Choroid plexus epithelial cell (primary cell): ENCODE measurements around the gene HSPA12A.

Source experiments
- DNase-seq: peaks from one replicate; pipeline ENCODE4 v3.0.0-alpha.2; 2010; ENCODE audit warnings: low read depth
- H3K4me3 ChIP-seq: 2 replicates; pipeline ENCODE4 v1.5.1; 2011; ENCODE audit warnings: low read depth, mild to moderate bottlenecking, control low read depth, low read length, moderate library complexity
- CTCF ChIP-seq: conservative IDR thresholded peaks from 2 replicates; pipeline ENCODE4 v1.5.1; 2011; ENCODE audit warnings: low read depth, mild to moderate bottlenecking, control low read depth, inconsistent platforms, low read length, moderate library complexity

The HSPA12A gene

GRCh38 chr10:116702165-116702564 is 40.2 kb downstream of the HSPA12A start:
- TF ChIP-seq CTCF, result no peak
- H3K4me3 ChIP-seq, result no peak overlapping the region
- DNase-seq, result no peak

DNA sequence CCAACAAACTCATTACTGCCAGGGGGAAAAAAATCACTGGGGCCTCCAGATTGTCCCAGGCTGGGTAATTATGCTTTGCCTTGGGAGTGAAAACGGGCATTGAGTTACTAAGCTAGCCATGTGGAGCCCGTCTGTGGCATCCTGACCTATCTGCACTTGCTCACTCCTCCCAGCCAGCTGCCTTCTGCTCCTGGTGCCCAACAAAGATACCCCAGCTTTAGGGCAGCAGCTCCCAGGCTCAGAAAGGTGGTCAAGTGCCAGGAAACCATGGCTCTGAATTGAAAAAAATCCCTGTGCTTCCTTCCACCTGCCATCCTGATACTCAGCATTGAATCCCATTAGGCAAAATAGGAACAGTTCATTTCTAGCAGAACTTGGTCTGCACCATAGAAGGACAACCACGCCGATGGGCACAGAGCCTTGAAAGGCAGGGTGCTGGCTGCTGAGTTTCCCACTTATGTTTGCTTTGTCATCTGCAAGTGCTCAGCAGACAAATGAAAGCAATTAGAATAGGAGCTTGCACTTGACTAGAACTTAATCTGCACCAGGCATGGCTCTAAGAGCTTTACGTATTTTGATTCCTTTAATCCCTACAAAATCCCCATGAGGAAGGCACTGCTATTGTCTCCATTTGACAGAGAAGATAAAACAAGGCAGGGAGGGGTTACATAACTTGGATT is 42.8 kb downstream of the HSPA12A start:
- TF ChIP-seq CTCF, result no peak
- H3K4me3 ChIP-seq, result no peak overlapping the region
- no peak for DNase-seq

DNA sequence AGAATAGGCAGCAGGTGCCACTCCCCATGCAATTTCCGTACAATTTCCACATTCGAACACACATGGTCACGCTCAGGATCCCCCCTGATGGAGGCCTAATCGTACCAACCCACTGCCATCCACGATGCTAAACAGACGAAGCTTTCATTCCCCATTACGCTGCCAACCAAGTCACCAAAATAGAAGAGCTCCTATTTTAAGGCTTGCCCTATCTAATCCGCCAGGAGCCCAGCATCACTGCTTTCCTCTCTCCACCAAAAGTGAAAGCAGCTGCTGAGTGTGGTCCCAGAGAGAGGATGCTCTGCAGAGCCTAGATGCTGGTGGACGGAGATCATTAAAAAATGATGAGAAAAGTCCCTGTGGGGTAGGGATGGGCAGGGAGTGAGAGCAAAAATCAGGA is 43.3 kb downstream of the HSPA12A start:
- TF ChIP-seq CTCF, result no peak
- no peak for DNase-seq
- H3K4me3 ChIP-seq, result no peak overlapping the region

- TF ChIP-seq CTCF, result no peak
Observed at GRCh38 chr10:116698364-116698763, 44.0 kb downstream of the HSPA12A start.

DNA sequence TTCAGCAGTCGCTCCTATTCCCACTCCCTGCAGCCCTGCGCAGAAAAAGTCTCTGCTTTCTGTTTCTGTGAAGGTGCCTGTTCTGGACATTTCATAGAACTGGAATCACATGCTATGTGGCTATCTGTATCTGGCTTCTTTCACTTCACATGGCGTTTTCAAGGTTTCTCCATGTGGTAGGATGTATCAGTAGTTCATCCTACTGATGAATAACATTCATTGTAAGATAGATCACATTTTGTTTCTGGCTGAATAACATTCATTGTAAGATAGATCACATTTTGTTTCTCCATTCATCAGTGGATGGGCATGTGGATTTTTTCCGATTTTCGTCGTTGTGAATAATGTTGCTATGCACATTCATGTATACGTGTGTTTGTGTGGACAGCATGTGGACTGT is 44.5 kb downstream of the HSPA12A start:
- no peak for DNase-seq
- TF ChIP-seq CTCF, result no peak
- no peak overlapping the region for H3K4me3 ChIP-seq

More at GRCh38 chr10:116698364-116698763, 44.0 kb downstream of the HSPA12A start:
- no peak overlapping the region for H3K4me3 ChIP-seq
- no peak for DNase-seq

DNA sequence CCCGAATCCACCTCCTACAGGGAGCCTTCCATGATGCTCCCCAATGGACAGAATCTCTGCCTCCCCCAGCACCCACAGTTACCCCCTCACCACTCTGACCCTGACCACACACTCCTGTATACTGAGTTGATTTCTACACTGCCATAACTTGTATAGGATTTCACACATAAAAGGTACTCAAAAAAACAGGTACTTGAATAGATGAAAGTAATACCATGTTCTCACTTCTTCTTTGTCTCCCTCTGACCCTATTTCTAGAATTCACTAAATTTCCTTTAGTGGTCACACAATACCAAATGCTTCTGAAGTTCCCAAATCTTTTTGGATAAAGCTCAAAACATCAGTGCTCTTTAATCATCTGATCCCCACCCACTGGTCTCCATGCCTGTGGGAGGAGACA is 45.4 kb downstream of the HSPA12A start:
- DNase-seq, result no peak
- no peak for TF ChIP-seq CTCF
- no peak overlapping the region for H3K4me3 ChIP-seq

GRCh38 chr10:116694927-116695268 is 47.5 kb downstream of the HSPA12A start:
- TF ChIP-seq CTCF, result no peak
- DNase-seq, result no peak
- H3K4me3 ChIP-seq, result no peak overlapping the region
